ENCODE measurements around the gene CLIC4. TPM values are rescaled to one million over a fixed set of nuclear protein-coding genes. Genes with fewer than 3 reads are reported as not detected.

The CLIC4 gene
- total and polyA plus RNA-seq, 9 of the 15 experiments (the other 6 are each of a cell fraction or from before 2014, with no cell fraction given), result 16.0 to 67.5 (median 38.4) TPM

- TF ChIP-seq ZBTB49 (CRISPR knock-in tag; IDR thresholded peaks at IDR 0.05; ENCODE audit: borderline replicate concordance) (no peak), REST (IDR thresholded peaks at IDR 0.05; ENCODE audit: borderline replicate concordance) (peak; percentile 82; the same call in 1 of the 2 replicates), REST (CRISPR knock-in tag; IDR thresholded peaks at IDR 0.05; ENCODE audit: low read depth) (no peak), SMC3 (conservative IDR thresholded peaks at IDR 0.05; ENCODE audit: insufficient read depth, low read depth, low read length) (peak; percentile 79), KLF16 (IDR thresholded peaks at IDR 0.05) (peak; percentile 57; the same call in 1 of the 2 replicates), IFI16 (CRISPR knock-in tag; IDR thresholded peaks at IDR 0.05) (no peak), DEAF1 (CRISPR knock-in tag; IDR thresholded peaks at IDR 0.05) (peak; percentile 83), RBBP5 (IDR thresholded peaks at IDR 0.05; ENCODE audit: borderline replicate concordance, insufficient read depth, low read length, poor library complexity, severe bottlenecking) (no peak), EGR1 (conservative IDR thresholded peaks at IDR 0.05) (no peak), DACH1 (IDR thresholded peaks at IDR 0.05; ENCODE audit: partially characterized antibody) (peak; percentile 94), RAD21 (CRISPR knock-in tag; conservative IDR thresholded peaks at IDR 0.05 in 1 of 2, IDR thresholded peaks at IDR 0.05 in 1 of 2) (peak; percentile 92 to 96), ZNF12 (CRISPR knock-in tag; IDR thresholded peaks at IDR 0.05) (no peak), ZBTB2 (IDR thresholded peaks at IDR 0.05) (no peak), ZKSCAN8 (CRISPR knock-in tag; IDR thresholded peaks at IDR 0.05) (no peak)
Measured at GRCh38 chr1:24830680-24831272, 85.5 kb downstream of the CLIC4 start (continued).

Measured in K562 (cell line).